CD4-positive, CD25-positive, alpha-beta regulatory T cell (primary cell): ENCODE results near the gene MAP6. TPM values are rescaled to one million over a fixed set of nuclear protein-coding genes. Genes with fewer than 3 reads are reported as not detected.
A peak's percentile ranks its signal among the peaks of the same experiment; 100 is the strongest.

Experiments used
- ATAC-seq, 2 donors: fragments of 150-1000 bp; cut with Tn5 transposase; one replicate each; pipeline ENCODE4 v1.10.0; 2021; ENCODE audit warnings: low read depth in 2 of 2, moderate number of reproducible peaks in 2 of 2, moderate library complexity in 1 of 2
- DNase-seq, 3 donors: peaks; one replicate each; pipeline versions ENCODE4 v3.0.0 to v3.0.0-alpha.2; 2012 to 2022; ENCODE audit warnings: mixed read lengths in 1 of 3
- H3K27ac ChIP-seq: one replicate; pipeline ENCODE4 v1.7.0; 2013; ENCODE audit warnings: mild to moderate bottlenecking, low read length; ENCODE audit not compliant: insufficient read depth, poor library complexity, severe bottlenecking
- H3K27me3 ChIP-seq: one replicate; pipeline ENCODE4 v1.7.0; 2013; ENCODE audit warnings: low read length; ENCODE audit not compliant: control insufficient read depth, insufficient read depth
- H3K36me3 ChIP-seq: one replicate; pipeline ENCODE4 v1.7.0; 2013; ENCODE audit warnings: mild to moderate bottlenecking, low read length, moderate library complexity; ENCODE audit not compliant: control insufficient read depth, insufficient read depth
- H3K4me1 ChIP-seq: 2 replicates; pipeline ENCODE4 v1.7.0; 2013; ENCODE audit warnings: mild to moderate bottlenecking, low read length; ENCODE audit not compliant: insufficient read depth, control insufficient read depth, poor library complexity, severe bottlenecking
- H3K4me3 ChIP-seq: one replicate; pipeline ENCODE4 v1.7.0; 2013; ENCODE audit warnings: low read depth, mild to moderate bottlenecking, low read length, moderate library complexity
- H3K9me3 ChIP-seq, 2 experiments: 1 replicate in 1 of 2; 2 replicates in 1 of 2; pipeline ENCODE4 v1.7.0; 2013; ENCODE audit warnings: low read length in 2 of 2, mild to moderate bottlenecking in 1 of 2, moderate library complexity in 1 of 2; ENCODE audit not compliant: control insufficient read depth in 2 of 2
- H3K27ac Mint-ChIP-seq, 3 donors: one replicate each; pipeline ENCODE4 v1.8.0; 2020 to 2022; ENCODE audit warnings: mild to moderate bottlenecking in 3 of 3, mixed read lengths in 3 of 3, moderate library complexity in 2 of 3
- H3K27me3 Mint-ChIP-seq: one replicate; pipeline ENCODE4 v1.8.0; 2022; ENCODE audit warnings: mild to moderate bottlenecking, mixed read lengths
- H3K36me3 Mint-ChIP-seq: one replicate; pipeline ENCODE4 v1.8.0; 2020; ENCODE audit warnings: mixed read lengths
- H3K4me1 Mint-ChIP-seq, 4 donors: one replicate each; pipeline ENCODE4 v1.8.0; 2020 to 2022; ENCODE audit warnings: mixed read lengths in 4 of 4, mild to moderate bottlenecking in 1 of 4
- H3K4me3 Mint-ChIP-seq, 4 donors: one replicate each; pipeline ENCODE4 v1.8.0; 2020 to 2022; ENCODE audit warnings: mild to moderate bottlenecking in 4 of 4, mixed read lengths in 4 of 4, moderate library complexity in 3 of 4
- H3K9me3 Mint-ChIP-seq, 7 donors: one replicate each; pipeline ENCODE4 v1.8.0; 2020 to 2022; ENCODE audit warnings: mixed read lengths in 7 of 7, mild to moderate bottlenecking in 3 of 7, moderate library complexity in 2 of 7
- polyA plus RNA-seq, 4 donors: library from polyadenylated mRNA; unstranded; fragments of 300-500 nt; fragmentation: Illumina TruSeq; gene quantifications; one replicate each; pipeline ENCODE4 v1.2.3, GENCODE V29; 2021
- total RNA-seq: library from RNA; stranded (reverse); gene quantifications from one replicate; pipeline ENCODE4 v1.2.3, GENCODE V29; 2022

Gene MAP6
- total and polyA plus RNA-seq, 5 donors from 2014 or later: 0.44 TPM; not detected in 4

DNA sequence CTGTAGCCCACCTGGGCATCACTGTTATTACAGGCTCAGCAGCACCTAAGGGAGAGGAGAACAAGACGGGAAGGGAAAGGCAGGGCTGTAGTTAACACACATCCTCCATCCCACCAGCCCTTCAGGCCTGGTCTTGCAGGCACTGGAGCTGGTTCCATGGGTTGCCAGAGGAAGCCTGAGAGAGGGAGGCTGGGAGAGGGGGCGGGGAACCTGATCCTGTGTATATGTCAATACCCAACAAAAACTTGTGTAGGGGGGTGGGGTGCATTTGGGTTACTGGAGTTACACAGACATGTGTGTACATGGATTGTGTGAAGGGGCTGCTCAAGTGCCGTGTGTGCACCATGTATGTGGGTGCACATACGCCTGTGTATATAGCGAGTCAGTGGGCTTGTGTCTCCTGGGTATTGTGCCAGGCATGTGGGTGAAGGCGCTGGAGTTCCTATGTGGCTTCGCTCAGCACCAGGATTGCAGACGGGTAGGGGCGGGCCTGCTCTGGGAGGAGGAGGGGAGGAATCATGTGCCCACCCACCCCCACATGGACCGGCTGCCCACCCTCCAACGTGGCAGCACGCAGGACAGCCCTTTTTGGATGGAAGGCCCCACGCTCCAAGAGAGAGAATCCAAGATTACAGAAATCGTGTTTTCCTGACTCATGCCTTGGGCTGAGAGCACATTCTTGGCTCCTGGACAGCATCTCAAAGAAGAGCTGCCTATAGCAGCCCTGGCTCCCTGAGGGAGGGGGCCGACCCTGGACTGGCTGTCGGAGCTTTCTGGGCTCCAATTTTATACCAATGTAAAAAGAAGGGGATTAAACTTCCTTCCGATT lies 111.0 kb downstream of the MAP6 start:
- ATAC-seq: no peak
- peaks cover 7% of the 10 kb centered on the region for H3K27me3 Mint-ChIP-seq

GRCh38 chr11:75556275-75556674 lies 112.6 kb downstream of the MAP6 start:
- ATAC-seq (no peak), DNase-seq (no peak)
- H3K27ac Mint-ChIP-seq: no peak overlapping the region
- no peaks in the 10 kb centered on the region for H3K9me3 Mint-ChIP-seq
- Histone ChIP-seq H3K36me3 (no peaks in the 10 kb centered on the region), H3K27ac (no peak overlapping the region), H3K4me3 (no peak overlapping the region), H3K27me3 (no peaks in the 10 kb centered on the region), H3K9me3 (no peaks in the 10 kb centered on the region), H3K4me1 (peaks cover 1% of the 10 kb centered on the region)
- H3K27me3 Mint-ChIP-seq: peaks cover 7% of the 10 kb centered on the region
- H3K4me1 Mint-ChIP-seq: peaks cover 0 to 6% (median 4%) of the 10 kb centered on the region in 4 donors
- no peak overlapping the region for H3K4me3 Mint-ChIP-seq
- H3K36me3 Mint-ChIP-seq: no peaks in the 10 kb centered on the region

More for the DNA sequence above, 111.0 kb downstream of the MAP6 start:
- Histone ChIP-seq H3K27me3 (no peaks in the 10 kb centered on the region), H3K9me3 (no peaks in the 10 kb centered on the region), H3K27ac (no peak overlapping the region), H3K4me3 (no peak overlapping the region), H3K36me3 (no peaks in the 10 kb centered on the region), H3K4me1 (peaks cover 14% of the 10 kb centered on the region)
- H3K27ac Mint-ChIP-seq: no peak overlapping the region
- DNase-seq: no peak
- H3K36me3 Mint-ChIP-seq: no peaks in the 10 kb centered on the region
- H3K4me1 Mint-ChIP-seq: peaks cover 0 to 20% (median 12%) of the 10 kb centered on the region in 4 donors
- no peaks in the 10 kb centered on the region for H3K9me3 Mint-ChIP-seq
- peak overlapping the region in 2 of 4 donors; percentile 61 to 68 for H3K4me3 Mint-ChIP-seq

- H3K9me3 Mint-ChIP-seq: no peaks in the 10 kb centered on the region
- no peaks in the 10 kb centered on the region for H3K4me1 Mint-ChIP-seq
These were observed 113.6 kb downstream of the MAP6 start for GRCh38 chr11:75555079-75555811.

GRCh38 chr11:75554258-75555022 lies 114.4 kb downstream of the MAP6 start:
- Mint-ChIP-seq H3K36me3 (no peaks in the 10 kb centered on the region), H3K9me3 (no peaks in the 10 kb centered on the region), H3K4me1 (peaks cover 0 to 5% (median 0%) of the 10 kb centered on the region in 4 donors), H3K27me3 (peaks cover 9% of the 10 kb centered on the region), H3K4me3 (no peak overlapping the region), H3K27ac (no peak overlapping the region)
- no peak for DNase-seq
- Histone ChIP-seq H3K27ac (no peak overlapping the region), H3K27me3 (no peaks in the 10 kb centered on the region), H3K9me3 (no peaks in the 10 kb centered on the region), H3K4me1 (no peaks in the 10 kb centered on the region), H3K4me3 (no peak overlapping the region), H3K36me3 (no peaks in the 10 kb centered on the region)
- no peak for ATAC-seq

More at GRCh38 chr11:75555079-75555811, 113.6 kb downstream of the MAP6 start:
- H3K27me3 ChIP-seq: no peaks in the 10 kb centered on the region
- no peaks in the 10 kb centered on the region for H3K4me1 ChIP-seq
- ATAC-seq (no peak), DNase-seq (no peak)
- H3K9me3 ChIP-seq: no peaks in the 10 kb centered on the region
- Mint-ChIP-seq H3K27ac (no peak overlapping the region), H3K36me3 (no peaks in the 10 kb centered on the region), H3K27me3 (peaks cover 7% of the 10 kb centered on the region), H3K4me3 (no peak overlapping the region)
- no peak overlapping the region for H3K27ac ChIP-seq
- no peak overlapping the region for H3K4me3 ChIP-seq
- H3K36me3 ChIP-seq: no peaks in the 10 kb centered on the region

DNA sequence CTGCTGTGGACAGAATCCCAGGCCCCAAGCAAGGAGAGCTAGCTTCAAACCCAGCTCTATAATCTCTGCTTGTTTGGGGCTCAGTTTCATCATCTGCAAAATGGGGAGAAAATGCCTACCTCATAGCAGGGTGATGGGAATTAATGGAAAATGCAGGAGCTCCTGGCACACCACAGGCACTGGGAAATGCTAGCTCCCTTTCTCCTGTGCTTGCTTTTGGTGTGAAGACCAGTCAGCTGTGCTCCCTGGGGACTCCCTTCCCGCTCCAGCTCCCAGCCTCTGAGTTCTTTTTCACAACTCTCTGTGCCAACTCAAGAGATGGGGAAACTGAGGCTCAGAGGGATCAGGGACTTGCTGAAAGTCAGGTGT lies 115.0 kb downstream of the MAP6 start:
- ATAC-seq (no peak), DNase-seq (no peak)
- no peak overlapping the region for H3K27ac Mint-ChIP-seq
- H3K4me1 Mint-ChIP-seq: peaks cover 0 to 10% (median 0%) of the 10 kb centered on the region in 4 donors
- no peak overlapping the region for H3K27ac ChIP-seq
- H3K4me1 ChIP-seq: no peaks in the 10 kb centered on the region
- H3K27me3 Mint-ChIP-seq: peaks cover 13% of the 10 kb centered on the region
- H3K36me3 ChIP-seq: no peaks in the 10 kb centered on the region
- H3K36me3 Mint-ChIP-seq: no peaks in the 10 kb centered on the region
- no peaks in the 10 kb centered on the region for H3K9me3 Mint-ChIP-seq
- no peaks in the 10 kb centered on the region for H3K27me3 ChIP-seq
- no peak overlapping the region for H3K4me3 Mint-ChIP-seq
- H3K9me3 ChIP-seq: no peaks in the 10 kb centered on the region
- H3K4me3 ChIP-seq: no peak overlapping the region

- no peaks in the 10 kb centered on the region for H3K36me3 Mint-ChIP-seq
- no peaks in the 10 kb centered on the region for H3K9me3 Mint-ChIP-seq
- no peak overlapping the region for H3K4me3 Mint-ChIP-seq
- DNase-seq (no peak), ATAC-seq (no peak)
- Histone ChIP-seq H3K27ac (no peak overlapping the region), H3K27me3 (no peaks in the 10 kb centered on the region), H3K36me3 (no peaks in the 10 kb centered on the region), H3K9me3 (no peaks in the 10 kb centered on the region), H3K4me3 (no peak overlapping the region), H3K4me1 (no peaks in the 10 kb centered on the region)
- H3K27me3 Mint-ChIP-seq: peaks cover 13% of the 10 kb centered on the region
- no peak overlapping the region for H3K27ac Mint-ChIP-seq
- H3K4me1 Mint-ChIP-seq: peaks cover 0 to 10% (median 0%) of the 10 kb centered on the region in 4 donors
These were observed 115.7 kb downstream of the MAP6 start for GRCh38 chr11:75553182-75553581.

GRCh38 chr11:75549370-75549958 lies 119.4 kb downstream of the MAP6 start:
- H3K27ac ChIP-seq: no peak overlapping the region
- H3K36me3 Mint-ChIP-seq: no peaks in the 10 kb centered on the region
- no peaks in the 10 kb centered on the region for H3K27me3 ChIP-seq
- peaks cover 0 to 10% (median 0%) of the 10 kb centered on the region in 4 donors for H3K4me1 Mint-ChIP-seq
- H3K36me3 ChIP-seq: no peaks in the 10 kb centered on the region
- ATAC-seq (peak in 1 of 2 donors; percentile 55), DNase-seq (peak in 1 of 3 donors; percentile 46)
- H3K4me3 ChIP-seq: no peak overlapping the region
- peaks cover 11% of the 10 kb centered on the region for H3K27me3 Mint-ChIP-seq
- peak overlapping the region in 1 of 4 donors; percentile 38 for H3K4me3 Mint-ChIP-seq
- no peaks in the 10 kb centered on the region for H3K9me3 Mint-ChIP-seq
- H3K27ac Mint-ChIP-seq: peak overlapping the region in 1 of 3 donors; percentile 51
- H3K9me3 ChIP-seq: no peaks in the 10 kb centered on the region
- H3K4me1 ChIP-seq: no peaks in the 10 kb centered on the region
